HG03139 (cell line): ENCODE results near the gene CD9.
"Not testable (repeated sequence)": the region's sequence is repeated elsewhere in the genome, so short reads cannot be mapped to it uniquely, and the experiment has no call there.

ENCODE experiments used
- ATAC-seq: cut with Tn5 transposase; IDR thresholded peaks from one replicate; pipeline ENCODE4 v1.9.1; 2021; ENCODE audit not compliant: unreplicated experiment

Gene CD9

DNA sequence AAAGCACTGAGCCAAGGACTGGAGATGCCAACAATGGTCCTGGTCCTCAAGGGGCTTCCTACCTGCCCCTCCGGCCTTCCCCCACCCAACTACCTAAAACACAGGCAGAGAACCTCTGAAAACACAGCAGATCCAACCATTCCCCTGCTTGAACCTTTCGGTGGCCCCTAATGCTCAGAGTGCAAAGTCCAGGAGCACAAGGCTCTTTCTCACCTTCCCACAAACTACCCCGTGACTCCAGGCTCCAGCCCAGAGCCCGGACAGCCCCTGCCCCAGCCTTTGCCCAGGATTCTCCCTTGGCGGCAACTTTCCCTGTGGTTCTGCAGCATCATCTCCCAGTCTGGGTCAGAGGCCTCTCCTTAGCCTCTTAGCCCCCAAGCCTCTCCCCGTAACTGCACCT, 1.6 kb upstream of the CD9 start:
- no peak for ATAC-seq

DNA sequence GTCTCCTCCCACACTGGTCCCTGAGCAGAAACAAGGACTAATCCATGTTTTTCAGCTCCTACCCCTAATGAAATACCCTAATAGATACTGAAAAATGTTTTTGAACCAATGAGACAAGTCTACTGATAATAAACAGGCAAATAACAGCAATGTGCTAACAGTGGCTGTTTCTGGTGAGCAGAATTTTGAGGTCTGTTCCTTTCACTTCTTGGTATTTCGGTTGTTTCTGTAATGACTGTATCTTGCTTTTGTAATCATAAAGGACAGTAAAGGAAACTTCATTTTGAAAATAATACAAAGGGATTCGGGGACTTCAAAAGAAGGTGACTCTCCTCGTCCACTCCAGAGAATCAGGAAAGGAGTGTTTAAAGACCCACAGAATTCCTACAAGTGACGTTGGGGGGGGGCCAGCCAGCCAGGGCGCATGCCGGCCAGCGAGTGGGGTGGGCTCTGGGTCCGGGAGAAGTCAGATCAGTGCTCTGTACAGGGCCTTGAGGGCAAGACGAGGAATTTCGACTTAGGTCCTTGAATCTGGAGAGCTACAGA, 1.1 kb upstream of the CD9 start:
- no peak for ATAC-seq

DNA sequence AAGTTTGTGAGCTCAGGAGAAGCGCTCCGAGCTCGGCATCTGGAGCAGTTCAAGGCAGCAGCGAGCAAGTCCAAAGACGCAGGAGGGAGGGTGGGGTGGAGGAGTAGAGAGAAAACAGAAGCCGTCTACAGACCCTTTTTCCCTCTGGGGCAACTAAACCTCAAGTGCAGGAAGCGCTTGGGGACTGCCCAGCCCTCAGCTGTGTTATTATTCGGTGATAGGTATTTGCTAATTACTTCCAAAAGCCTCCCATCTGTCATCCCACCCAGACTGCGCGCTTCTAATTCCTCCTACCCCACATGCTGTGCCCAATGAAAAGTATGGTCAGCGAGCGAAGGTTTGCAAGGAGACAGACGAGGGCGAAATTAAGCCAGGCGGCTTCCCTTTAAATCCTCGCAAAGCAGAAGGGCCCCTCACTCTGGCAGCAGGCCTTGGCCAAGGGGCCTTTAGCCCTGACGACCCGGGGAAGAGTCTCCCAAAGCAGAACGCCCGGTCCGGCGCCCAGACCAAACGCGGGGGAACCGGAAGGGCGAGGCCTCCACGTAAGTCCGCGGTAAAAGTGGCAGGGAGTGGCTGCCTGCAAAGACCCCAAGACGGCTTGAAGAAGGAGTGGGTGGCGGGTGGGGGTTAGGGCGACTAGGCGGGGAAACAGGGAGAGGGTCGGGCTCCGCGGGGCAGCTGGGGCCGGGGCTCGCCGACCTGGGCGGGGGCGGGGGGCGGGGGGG, 507 bp upstream of the CD9 start:
- ATAC-seq = no peak

DNA sequence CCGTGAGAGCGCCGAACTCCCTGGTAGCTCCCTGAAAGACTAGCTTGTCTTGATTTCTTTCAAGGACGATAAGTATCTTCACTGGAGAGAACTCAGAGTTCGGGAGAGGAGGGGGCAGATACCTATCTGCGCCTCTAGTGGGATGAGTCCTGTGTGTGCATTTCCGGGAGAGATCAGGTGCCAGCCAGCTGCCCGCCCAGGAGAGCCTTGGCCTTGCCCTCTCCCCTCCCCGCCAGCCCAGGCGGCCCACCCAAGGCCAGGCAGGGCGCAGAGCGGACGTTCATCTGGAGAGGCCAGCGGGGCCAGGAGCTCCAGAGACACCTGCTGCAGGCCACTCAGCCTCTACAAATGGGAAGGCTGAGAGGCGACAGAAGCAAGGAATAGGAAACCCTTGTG, 1.0 kb downstream of the CD9 start:
- ATAC-seq = no peak

DNA sequence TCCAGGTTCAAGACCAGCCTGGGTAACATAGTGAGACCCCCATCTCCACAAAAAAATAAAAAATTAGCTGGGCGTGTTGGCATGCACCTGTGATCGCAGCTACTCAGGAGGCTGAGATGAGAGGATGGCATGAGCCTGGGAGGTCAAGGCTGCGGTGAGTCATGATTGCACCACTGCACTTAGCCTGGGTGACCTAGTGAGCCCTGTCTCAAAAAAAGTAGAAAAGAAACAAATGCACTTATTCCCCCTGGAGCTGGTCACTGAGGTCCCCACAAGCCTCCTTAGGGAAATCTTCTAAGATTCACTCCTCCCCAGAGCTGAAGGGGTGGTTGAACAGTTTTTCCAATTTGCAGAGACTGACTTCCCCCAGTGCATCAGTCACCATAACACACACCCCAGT, 1.6 kb downstream of the CD9 start:
- no peak for ATAC-seq

DNA sequence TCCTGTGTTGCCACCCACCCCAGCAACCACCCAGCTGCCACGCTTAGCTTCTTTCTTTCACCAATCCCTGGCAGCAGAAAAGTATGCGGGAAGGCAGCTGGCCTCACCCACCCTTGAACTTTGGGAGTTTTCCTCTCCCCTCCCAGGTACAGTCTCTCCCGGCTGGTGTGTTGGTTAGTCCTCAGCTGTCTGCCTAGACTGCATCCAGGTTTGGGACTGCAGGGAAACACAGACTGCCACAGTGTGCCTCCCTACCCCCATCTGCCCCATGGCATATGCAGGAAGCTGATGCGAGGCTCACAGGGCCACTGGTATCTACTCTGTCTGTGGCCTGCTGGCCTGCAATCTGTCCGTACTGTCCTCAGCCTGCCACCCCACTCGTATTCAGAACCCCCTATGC, 2.1 kb downstream of the CD9 start:
- ATAC-seq = no peak

DNA sequence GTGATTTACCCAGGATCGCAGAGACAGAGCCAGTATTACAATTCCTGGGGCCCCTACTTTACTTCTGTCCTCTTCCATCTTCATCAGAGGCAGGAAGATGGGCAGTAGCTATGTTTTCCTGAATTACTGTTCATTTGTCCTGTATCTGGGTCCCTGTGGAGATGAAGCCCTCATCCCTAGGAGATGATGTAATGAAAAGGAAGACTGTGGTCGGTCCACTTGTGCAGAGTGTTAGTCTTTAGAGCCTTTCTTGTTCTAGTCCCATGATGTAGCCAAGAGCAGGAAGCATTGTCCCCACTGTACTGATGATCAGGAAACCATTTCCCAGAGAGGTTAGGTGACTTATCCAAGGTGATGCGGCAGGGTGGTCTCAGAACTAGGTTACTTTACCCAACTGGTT, 2.6 kb downstream of the CD9 start:
- ATAC-seq = no peak

DNA sequence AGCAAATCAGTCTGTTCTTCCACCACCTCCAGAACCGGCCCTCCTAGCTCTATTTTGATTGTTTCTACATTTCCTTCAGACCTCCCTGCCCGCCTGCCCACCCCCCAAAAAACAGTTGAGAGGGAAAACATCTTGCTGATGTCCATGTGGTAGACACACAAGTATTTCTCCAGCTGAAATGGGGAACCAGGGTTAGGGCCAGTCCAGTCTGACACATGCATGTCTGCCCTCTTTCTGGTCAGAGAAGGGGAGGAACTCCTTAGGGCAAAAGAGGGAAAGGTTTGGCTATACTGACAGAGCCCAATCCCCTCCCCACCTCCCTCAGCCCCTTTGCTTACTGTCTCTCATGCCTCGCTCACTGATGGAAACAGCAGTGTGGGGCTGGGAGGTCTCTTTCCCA, 3.4 kb downstream of the CD9 start:
- no peak for ATAC-seq

DNA sequence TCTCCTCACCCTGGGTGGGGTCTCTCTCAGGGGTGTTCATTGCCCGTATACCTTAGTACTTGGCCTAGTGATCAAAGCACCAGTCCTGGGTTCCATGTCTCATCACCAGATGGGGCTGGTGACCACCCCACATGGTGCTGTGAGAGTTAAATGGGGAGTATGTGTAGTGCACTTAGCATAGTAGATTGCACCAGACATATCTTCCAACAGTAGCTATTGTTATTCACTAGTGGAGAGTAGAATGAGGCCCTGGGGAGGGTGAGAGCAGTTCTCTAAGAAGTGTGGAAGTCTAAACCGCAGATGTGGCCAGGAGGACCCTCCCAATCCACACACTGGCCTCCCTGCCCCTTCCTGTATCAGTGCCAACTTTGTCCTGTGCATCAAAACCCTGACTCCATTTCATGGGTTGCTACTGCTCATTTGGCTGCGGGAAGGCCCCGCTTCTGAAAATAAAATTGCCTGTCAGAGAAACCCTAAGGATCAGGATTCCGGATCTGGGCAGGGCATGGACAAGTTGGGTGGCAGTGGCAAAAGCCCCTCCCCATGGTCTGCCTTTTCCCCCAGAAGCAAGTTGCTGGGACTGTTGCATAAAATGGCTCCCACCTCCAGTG, 4.4 kb downstream of the CD9 start:
- no peak for ATAC-seq

DNA sequence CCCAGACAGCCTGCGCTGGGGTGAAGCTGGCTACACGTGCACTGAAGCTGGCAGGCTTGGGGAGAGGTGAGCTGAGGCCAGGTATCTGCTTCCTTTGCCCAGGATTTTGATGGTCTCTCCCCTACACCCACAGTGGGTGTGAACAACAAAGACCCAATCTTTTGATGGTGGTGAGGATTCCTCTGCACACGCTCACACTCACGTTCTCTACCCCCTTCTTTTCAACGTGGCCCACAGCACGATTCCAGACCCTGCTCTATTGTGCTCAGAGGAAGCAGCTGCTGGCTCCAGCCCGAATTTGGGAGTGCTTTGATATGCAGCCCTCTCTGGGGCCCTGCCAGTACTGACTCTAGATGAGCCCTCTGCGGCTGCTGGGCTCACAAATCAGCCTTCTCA, 4.9 kb downstream of the CD9 start:
- ATAC-seq = no peak

DNA sequence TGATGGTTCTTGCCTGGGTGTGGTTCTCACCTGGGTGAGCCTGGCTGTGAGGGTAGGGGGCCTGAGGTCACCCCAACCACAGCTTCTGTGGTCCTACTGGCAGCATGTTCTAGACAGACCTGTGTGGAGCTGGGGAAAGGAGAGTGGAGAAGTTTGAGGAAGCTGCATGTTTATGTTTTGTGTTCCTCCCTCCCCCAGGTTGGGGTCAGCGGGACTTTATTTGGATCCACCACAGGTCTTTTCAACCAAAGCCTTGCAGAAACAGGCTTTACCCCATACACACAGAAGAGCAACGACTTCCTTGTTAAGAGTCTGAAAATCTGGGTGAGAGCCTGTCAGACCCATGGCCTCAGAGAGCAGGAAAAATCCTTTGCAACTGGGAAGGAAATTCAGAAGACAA, 5.6 kb downstream of the CD9 start:
- no peak for ATAC-seq

DNA sequence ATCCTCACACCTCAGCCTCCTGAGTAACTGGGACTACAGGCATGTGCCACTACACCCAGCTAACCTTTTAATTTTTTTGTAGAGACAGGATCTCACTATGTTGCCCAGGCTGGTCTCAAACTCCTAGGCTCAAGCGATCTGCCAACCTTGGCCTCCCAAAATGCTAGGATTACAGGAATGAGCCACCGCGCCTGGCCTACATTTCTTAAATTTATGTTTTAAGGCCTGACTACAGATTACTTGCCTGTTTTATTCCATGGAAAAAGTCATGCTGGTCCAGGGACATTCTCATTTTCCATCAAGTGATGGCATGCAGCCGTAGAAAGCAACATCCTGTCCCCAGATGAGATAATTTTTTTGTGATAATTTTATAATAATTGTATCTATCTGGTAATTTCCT, 6.1 kb downstream of the CD9 start:
- no peak for ATAC-seq

DNA sequence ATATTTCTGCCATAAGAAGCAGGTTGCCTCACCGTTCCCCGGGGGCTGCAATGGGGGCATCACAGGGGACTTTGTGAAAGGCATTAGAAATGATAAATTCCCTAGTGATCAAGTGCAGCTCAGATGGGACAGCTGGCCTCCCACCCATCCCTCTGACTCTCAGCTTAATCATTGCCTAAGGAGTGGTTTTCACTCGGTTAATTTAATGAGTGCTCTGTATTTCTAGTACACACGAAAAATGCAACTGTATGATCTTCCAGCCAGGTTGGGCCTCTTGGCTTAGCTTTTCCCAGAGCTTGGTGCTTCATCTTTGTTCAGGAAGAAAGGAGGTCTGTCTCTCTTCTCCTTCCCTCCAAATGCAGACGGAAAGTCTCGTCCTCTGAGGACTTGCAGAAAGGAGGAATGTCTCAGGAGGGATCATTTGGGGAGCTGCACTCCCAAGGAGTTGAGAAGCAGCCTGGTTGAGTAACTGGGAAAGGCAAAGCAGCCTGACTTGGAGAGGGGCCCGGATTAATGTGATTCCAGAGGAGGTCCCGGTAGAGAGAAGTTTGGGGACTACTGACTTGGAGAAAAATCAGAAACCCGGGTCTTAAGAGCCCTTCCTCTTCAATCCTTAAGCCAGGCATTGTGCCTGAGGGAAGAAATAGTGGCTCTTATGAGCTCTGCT, 7.2 kb downstream of the CD9 start:
- ATAC-seq = no peak

DNA sequence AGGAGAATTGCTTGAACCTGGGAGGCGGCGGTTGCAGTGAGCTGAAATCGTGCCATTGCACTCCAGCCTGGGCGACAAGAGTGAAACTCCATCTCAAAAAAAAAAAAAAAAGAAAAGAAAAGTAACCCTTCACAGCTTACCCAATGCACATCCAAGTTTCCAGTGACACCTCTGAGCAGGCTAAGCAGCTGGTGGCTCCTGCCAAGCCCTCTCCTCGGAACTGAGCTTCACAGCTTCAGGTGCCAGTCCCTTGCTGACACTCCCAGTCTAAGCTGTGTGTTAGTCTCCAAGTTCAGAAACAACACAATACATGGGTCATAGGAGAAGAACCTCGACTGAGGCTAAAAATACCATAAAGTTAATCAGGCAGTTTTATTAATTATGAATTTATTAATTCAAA, 7.9 kb downstream of the CD9 start:
- ATAC-seq = no peak

DNA sequence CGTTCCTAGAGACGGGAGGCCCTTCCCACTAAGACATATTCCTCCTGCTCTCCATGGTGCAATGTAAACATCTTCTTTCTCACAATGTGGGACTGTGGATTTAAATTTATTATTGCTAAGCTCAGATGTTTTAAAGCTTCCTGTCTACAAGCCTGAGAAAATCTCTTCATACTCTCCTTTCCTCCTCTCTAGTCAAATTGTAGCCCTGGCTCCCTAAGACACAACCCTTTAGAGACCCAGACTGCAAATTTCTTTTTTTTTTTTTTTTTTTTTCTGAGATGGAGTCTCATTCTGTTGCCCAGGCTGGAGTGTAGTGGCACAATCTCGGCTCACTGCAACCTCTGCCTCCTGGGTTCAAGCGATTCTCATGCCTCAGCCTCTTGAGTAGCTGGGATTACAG, 9.2 kb downstream of the CD9 start:
- ATAC-seq = not testable (repeated sequence)

DNA sequence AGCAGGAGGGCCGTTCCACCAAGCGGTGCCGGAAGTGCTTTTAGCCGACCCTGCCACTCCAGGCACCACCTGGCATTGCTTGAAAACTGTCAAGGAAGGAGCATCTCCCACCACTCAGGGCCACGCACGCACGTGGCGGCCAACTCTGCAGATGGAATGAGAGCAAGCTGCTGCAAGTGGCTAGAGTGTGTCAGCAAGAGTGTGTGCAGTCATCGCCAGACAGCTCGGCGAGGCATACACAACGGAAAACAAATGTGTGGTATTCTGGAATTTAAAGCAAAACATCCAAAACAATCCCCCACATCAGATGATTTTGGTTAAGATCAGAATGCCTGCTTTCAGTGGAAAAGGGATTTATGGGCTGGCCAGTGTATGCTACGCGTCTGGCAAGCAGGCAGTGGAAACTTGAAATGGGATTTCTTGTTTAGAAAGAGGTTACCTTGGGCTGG, 11.2 kb downstream of the CD9 start:
- no peak for ATAC-seq

DNA sequence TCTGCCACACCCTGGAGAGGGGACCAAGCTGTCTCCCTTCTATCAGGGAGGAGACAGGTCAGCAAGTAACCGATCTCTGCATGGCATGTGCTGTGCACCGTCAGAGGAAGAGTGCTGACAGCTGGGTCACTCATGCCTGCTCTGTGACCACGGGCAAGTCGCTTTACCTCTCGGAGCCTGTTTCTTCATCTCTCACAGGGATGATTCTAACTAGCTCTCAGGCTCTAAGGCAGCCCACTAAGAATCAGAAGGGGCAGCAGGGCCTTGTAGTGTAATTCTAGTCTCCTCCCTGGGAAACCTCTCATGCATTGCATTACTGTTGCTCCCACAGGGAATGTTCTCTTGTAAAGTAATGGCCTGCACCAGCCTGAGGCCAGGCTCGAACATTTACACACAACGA, 11.9 kb downstream of the CD9 start:
- no peak for ATAC-seq

DNA sequence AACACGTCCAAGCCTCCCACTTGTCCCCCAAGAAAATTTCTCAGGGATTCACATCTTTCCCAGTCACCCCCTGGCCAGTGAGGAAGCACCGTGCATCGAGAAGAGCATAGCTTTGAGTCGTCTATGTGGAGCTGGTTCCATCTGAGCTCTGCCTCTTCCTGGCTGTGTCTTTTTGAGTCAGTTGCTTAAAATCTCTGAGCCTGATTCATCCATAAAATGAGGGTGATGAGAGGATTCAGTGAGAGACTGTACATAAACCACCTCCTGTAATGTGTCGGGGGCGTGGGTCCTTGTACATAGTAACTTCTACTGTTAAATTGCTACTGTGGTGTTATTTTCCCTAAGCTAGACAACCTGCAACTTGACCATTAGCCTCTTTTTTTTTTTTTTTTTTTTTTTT, 13.8 kb downstream of the CD9 start:
- ATAC-seq = no peak

DNA sequence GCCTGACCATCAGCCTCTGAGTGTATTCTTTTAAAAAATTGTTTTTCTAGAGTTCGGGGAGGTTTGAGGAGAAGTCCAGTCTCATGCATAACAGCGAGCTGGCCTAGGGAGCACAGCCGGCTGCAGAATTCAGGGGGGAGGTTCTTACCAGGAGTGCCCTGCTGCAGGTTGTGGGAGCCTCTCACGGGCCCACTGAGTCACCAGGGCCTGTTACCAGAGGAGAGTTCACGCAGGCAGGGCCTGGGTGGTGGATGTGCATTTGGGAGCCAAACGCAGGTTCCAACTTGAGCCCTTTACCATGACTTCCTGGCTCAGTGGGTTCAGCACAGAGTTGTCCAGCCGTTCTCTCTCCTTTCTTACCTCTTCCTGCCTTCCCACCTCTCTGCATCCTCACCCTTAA, 14.4 kb downstream of the CD9 start:
- no peak for ATAC-seq

DNA sequence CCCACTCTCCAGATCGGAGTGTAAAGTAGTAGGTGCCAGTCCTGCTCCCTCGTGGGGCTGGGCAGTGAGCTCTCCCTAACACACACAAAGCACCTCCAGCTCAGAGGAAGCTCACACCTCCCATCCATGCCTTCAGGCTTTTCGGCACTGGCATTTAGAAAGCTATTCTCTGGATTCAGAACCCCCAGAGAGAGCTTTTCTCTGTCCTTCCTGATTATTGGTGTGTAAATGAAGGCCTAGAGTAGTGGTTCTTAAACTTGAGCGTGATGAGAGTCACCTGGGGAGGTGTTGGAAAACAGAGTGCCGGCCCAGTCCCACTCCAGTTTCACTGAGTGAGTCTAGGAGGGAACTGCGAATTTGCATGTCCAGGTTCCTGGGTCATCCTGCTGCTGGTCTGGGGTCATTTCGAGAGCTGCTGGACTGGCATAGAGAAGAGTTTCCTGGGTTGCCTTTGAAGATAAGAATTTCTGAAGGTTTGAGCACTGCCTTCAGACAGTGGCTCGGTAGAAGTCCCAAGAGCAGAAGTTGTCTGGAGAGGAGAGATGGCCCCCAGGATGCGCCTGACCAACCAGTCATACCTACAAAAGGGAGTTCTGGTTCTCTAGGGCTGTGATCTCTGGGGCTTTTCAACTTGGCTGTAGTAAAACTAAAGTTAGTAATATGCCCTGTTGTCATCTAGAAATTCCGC, 15.1 kb downstream of the CD9 start:
- ATAC-seq = no peak

DNA sequence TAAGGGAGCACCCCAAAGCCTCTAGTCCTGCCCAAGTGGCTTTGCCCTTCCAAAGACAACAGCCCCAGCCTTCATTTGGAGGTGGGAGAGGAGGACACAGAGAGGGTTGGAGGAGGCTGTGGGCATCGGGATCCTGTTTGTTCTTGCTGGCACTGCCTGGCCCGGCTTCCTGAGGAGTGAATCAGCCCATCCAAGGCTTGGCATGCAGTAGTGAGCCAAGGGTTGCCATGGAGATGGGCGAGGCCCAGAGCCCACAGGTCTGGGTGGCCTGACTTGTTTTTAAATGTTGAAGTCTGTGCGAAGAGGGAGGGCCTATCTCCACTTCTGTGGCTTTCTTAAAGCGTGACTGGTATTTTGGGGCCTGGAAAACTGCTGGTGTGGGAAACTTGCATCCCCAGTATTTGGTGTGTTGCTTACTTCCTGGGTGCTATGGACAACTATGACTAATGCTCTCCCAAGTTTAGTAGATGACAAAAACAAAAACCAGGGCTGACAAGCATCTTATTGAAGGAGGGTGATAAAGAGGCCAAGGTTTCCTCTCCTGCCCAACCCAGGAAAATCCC, 15.8 kb downstream of the CD9 start:
- ATAC-seq = no peak
